ENCODE data around the gene BOD1.

Gene BOD1

GRCh38 chr5:173573126-173573960 lies 43.1 kb downstream of the BOD1 start:
- DNase-seq, result no peak

DNA sequence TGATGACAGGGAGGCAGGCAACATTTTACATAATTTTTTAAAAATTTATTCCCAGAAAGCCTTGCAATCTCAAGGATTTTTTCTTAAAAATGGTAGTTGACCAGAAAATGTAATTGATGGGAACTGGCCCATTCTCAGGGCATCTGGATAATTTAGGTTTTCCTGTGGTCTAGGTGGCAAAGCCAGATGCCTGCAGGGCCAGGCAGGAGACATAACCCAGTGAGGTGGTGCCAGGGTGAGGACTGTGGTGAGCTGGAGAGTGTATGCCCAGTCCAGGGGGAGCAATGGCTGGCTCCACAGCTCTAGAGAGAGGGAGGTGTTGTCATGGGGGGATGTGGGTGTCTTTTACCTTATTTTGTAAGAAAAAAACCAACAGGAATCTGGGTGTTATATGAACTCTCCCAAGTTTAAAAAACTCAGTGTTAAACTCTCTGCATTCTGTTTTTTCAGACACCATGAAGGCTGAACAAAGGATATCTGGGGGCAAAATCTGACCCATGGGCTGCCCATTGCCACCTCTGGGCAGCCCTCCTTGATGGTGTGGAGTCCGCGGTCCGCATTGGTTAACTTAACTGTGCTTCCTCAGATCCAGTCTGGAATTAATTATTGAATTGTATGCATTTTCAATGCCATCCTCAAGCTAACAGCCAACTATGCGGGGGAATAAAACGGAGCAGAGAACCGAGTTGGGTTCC lies 43.9 kb downstream of the BOD1 start:
- DNase-seq, result no peak

- no peak for DNase-seq
These were observed 45.9 kb downstream of the BOD1 start for GRCh38 chr5:173570321-173571090.

DNA sequence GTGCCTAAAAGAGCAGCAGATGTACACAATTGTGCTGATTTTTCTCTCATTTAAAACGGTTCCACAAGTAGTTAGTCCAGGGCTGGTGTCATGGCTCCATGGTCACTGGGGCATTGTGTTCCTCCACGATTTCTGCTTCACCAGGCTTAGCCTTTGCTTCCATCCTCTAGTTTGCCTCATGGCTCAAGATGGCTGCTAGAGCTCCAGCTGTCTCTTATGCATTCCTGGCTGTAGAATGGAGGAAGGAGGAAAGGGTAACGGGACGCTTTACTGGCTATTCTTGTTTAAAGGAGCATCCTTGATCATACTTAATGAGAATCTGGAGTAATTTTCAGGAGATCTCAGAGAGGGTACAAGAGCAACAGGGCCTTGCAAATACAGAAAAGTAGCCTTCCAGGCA lies 47.7 kb downstream of the BOD1 start:
- DNase-seq, result no peak

DNA sequence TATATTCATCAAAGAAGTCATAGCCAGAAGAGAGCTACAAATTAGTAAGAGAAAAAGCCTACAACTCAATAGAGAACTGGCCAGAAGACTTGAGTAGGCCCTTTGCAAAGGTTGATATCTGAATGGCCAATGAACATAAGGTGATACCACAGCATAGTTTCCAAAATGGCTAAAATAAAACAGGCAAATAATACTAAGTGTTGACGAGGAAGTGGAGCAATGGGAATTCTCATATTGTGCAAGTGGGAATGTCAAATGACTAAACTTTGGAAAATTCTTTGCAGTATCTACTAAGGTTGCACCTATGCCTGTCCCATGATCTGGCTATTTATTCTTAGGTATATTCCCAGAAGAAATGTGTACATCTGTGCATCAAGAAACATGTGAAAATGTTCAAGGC lies 48.3 kb downstream of the BOD1 start:
- no peak for DNase-seq

DNA sequence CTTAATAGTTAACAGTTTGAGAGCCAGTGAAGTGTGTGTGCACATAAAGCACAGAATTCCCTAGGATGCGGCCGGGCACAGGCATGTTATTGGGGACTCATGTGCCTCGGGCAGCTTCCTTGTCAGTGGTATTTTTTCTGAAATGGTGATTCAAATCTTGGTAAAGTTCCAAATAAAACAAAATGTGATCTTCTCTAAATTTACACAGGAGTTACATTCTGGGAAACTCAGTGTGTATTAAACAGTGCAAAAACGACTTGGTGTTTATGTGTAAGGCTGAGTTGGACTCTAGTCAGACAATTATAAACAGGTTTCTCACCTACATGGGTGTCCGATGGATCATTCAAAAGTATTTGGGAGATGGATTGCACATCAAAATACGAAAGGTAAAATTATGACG lies 48.9 kb downstream of the BOD1 start:
- DNase-seq, result no peak

- DNase-seq, result no peak
These were observed 50.9 kb downstream of the BOD1 start for GRCh38 chr5:173565491-173566072.

GRCh38 chr5:173564106-173564505 lies 52.3 kb downstream of the BOD1 start:
- DNase-seq, result no peak

DNA sequence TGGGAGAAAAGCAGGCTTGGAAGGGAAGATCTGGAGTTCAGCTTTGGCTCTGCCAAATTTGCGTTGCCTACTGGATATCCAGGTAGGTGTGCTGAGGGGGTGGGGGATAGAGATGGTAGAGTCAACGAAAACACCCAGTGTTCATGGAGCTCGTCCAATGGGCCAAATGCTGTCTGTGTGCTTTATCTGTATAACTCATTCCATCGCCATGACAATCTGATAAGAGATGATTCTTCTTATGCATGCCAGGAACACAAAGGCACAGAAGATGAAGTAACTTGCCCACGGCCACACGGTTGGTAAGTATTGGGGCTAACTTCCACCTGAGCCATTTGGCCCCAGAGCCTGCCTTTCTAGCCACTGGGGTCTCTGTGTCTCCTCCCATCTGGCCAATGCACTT lies 53.2 kb downstream of the BOD1 start:
- DNase-seq, result no peak

- no peak for DNase-seq
These were observed 54.0 kb downstream of the BOD1 start for GRCh38 chr5:173562451-173562850.

All from GF-D8 (cell line).